ENCODE data around the gene GPR68.

GPR68 gene

GRCh38 chr14:91216731-91217226 is 27.7 kb downstream of the GPR68 start:
- TF ChIP-seq CTCF (IDR thresholded peaks at IDR 0.05; ENCODE audit: insufficient read depth, low read depth, low read length, missing control alignments) = no peak
- no peak overlapping the region for H3K4me3 ChIP-seq (ENCODE audit: low read length)
- DNase-seq (ENCODE audit: low read depth) = no peak

- TF ChIP-seq CTCF (IDR thresholded peaks at IDR 0.05; ENCODE audit: insufficient read depth, low read depth, low read length, missing control alignments) = no peak
- H3K4me3 ChIP-seq (ENCODE audit: low read length) = no peak overlapping the region
- DNase-seq (ENCODE audit: low read depth) = no peak
Measured at GRCh38 chr14:91215381-91215780, 29.1 kb downstream of the GPR68 start.

GRCh38 chr14:91214306-91214705 is 30.2 kb downstream of the GPR68 start:
- H3K4me3 ChIP-seq (ENCODE audit: low read length) = no peak overlapping the region
- no peak for DNase-seq (ENCODE audit: low read depth)
- no peak for TF ChIP-seq CTCF (IDR thresholded peaks at IDR 0.05; ENCODE audit: insufficient read depth, low read depth, low read length, missing control alignments)

GRCh38 chr14:91211017-91211416 is 33.5 kb downstream of the GPR68 start:
- DNase-seq (ENCODE audit: low read depth) = no peak
- no peak for TF ChIP-seq CTCF (IDR thresholded peaks at IDR 0.05; ENCODE audit: insufficient read depth, low read depth, low read length, missing control alignments)
- no peak overlapping the region for H3K4me3 ChIP-seq (ENCODE audit: low read length)

- no peak overlapping the region for H3K4me3 ChIP-seq (ENCODE audit: low read length)
- DNase-seq (ENCODE audit: low read depth) = no peak
- no peak for TF ChIP-seq CTCF (IDR thresholded peaks at IDR 0.05; ENCODE audit: insufficient read depth, low read depth, low read length, missing control alignments)
Measured at GRCh38 chr14:91207008-91207407, 37.5 kb downstream of the GPR68 start.

GRCh38 chr14:91205459-91205858 is 39.0 kb downstream of the GPR68 start:
- H3K4me3 ChIP-seq (ENCODE audit: low read length) = no peak overlapping the region
- DNase-seq (ENCODE audit: low read depth) = no peak
- no peak for TF ChIP-seq CTCF (IDR thresholded peaks at IDR 0.05; ENCODE audit: insufficient read depth, low read depth, low read length, missing control alignments)

GRCh38 chr14:91204657-91205056 is 39.8 kb downstream of the GPR68 start:
- no peak for DNase-seq (ENCODE audit: low read depth)
- H3K4me3 ChIP-seq (ENCODE audit: low read length) = no peak overlapping the region
- no peak for TF ChIP-seq CTCF (IDR thresholded peaks at IDR 0.05; ENCODE audit: insufficient read depth, low read depth, low read length, missing control alignments)

Measured in epithelial cell of esophagus (primary cell).